ENCODE measurements around the gene BAG2. TPM values are rescaled to one million over a fixed set of nuclear protein-coding genes. Genes with fewer than 3 reads are reported as not detected.

The BAG2 gene
- polyA plus RNA-seq, 1 experiment: 43.4 TPM

- H3K27ac ChIP-seq (ENCODE audit: low read depth, low read length): no peak overlapping the region
- CTCF ChIA-PET: interaction anchor here (1.0 kb wide), 2 partner anchors 157 to 254 kb away, joined by 3 read pairs; no protein-coding TSS in a partner anchor
- H3K27me3 ChIP-seq (ENCODE audit: control insufficient read depth, insufficient read depth, low read length): no peaks in the 10 kb centered on the region
- no peak for DNase-seq (ENCODE audit: low read depth, low spot score)
- H3K9me3 ChIP-seq (ENCODE audit: control insufficient read depth, insufficient read depth, low read length): no peaks in the 10 kb centered on the region; the same call in 1 of the 2 replicates
- TF ChIP-seq CTCF (IDR thresholded peaks at IDR 0.05; ENCODE audit: low read depth, low read length): no peak
- POLR2A ChIA-PET: no interaction called here
- H3K4me3 ChIP-seq (ENCODE audit: low read depth, low read length): no peak overlapping the region
These were observed 13.0 kb upstream of the BAG2 start for GRCh38 chr6:57159127-57159526.

GRCh38 chr6:57162028-57162427 lies 10.1 kb upstream of the BAG2 start:
- ChIA-PET POLR2A (interaction anchor here (0.6 to 1.0 kb wide), 2 partner anchors 9 to 10 kb away, joined by 3 read pairs; partner anchors contain the start of gene BAG2), CTCF (interaction anchor here (1.4 to 2.4 kb wide), 4 partner anchors 141 to 259 kb away, joined by 4 to 9 read pairs (median 6); no protein-coding TSS in a partner anchor)
- DNase-seq (ENCODE audit: low read depth, low spot score): no peak
- no peaks in the 10 kb centered on the region; the same call in 1 of the 2 replicates for H3K9me3 ChIP-seq (ENCODE audit: control insufficient read depth, insufficient read depth, low read length)
- no peak overlapping the region for H3K27ac ChIP-seq (ENCODE audit: low read depth, low read length)
- TF ChIP-seq CTCF (IDR thresholded peaks at IDR 0.05; ENCODE audit: low read depth, low read length): no peak
- H3K27me3 ChIP-seq (ENCODE audit: control insufficient read depth, insufficient read depth, low read length): no peaks in the 10 kb centered on the region
- H3K4me3 ChIP-seq (ENCODE audit: low read depth, low read length): no peak overlapping the region

GRCh38 chr6:57162516-57162915 lies 9.6 kb upstream of the BAG2 start:
- ChIA-PET POLR2A (interaction anchor here (0.6 to 1.0 kb wide), 4 partner anchors 9 to 478 kb away, joined by 3 read pairs; partner anchors contain the start of gene BAG2), CTCF (interaction anchor here (1.4 to 2.4 kb wide), 4 partner anchors 141 to 260 kb away, joined by 4 to 9 read pairs (median 6); no protein-coding TSS in a partner anchor)
- H3K27ac ChIP-seq (ENCODE audit: low read depth, low read length): no peak overlapping the region
- H3K27me3 ChIP-seq (ENCODE audit: control insufficient read depth, insufficient read depth, low read length): no peaks in the 10 kb centered on the region
- DNase-seq (ENCODE audit: low read depth, low spot score): no peak
- no peak for TF ChIP-seq CTCF (IDR thresholded peaks at IDR 0.05; ENCODE audit: low read depth, low read length)
- no peaks in the 10 kb centered on the region; the same call in 1 of the 2 replicates for H3K9me3 ChIP-seq (ENCODE audit: control insufficient read depth, insufficient read depth, low read length)
- H3K4me3 ChIP-seq (ENCODE audit: low read depth, low read length): no peak overlapping the region

GRCh38 chr6:57163956-57164355 lies 8.2 kb upstream of the BAG2 start:
- POLR2A ChIA-PET: no interaction called here
- TF ChIP-seq CTCF (IDR thresholded peaks at IDR 0.05; ENCODE audit: low read depth, low read length): no peak
- no peak for DNase-seq (ENCODE audit: low read depth, low spot score)
- Histone ChIP-seq H3K27me3 (ENCODE audit: control insufficient read depth, insufficient read depth, low read length) (no peaks in the 10 kb centered on the region), H3K4me3 (ENCODE audit: low read depth, low read length) (no peak overlapping the region), H3K27ac (ENCODE audit: low read depth, low read length) (no peak overlapping the region), H3K9me3 (ENCODE audit: control insufficient read depth, insufficient read depth, low read length) (no peaks in the 10 kb centered on the region; the same call in 1 of the 2 replicates)
- CTCF ChIA-PET: no interaction called here

GRCh38 chr6:57165080-57165479 lies 7.0 kb upstream of the BAG2 start:
- ChIA-PET CTCF (no interaction called here), POLR2A (no interaction called here)
- H3K27ac ChIP-seq (ENCODE audit: low read depth, low read length): no peak overlapping the region
- no peak for DNase-seq (ENCODE audit: low read depth, low spot score)
- H3K9me3 ChIP-seq (ENCODE audit: control insufficient read depth, insufficient read depth, low read length): no peaks in the 10 kb centered on the region; the same call in 1 of the 2 replicates
- TF ChIP-seq CTCF (IDR thresholded peaks at IDR 0.05; ENCODE audit: low read depth, low read length): no peak
- H3K4me3 ChIP-seq (ENCODE audit: low read depth, low read length): no peak overlapping the region
- H3K27me3 ChIP-seq (ENCODE audit: control insufficient read depth, insufficient read depth, low read length): no peaks in the 10 kb centered on the region

Data from AG04450 (cell line).